BE2C (cell line): ENCODE data around the gene ZNF764.
A peak's percentile ranks its signal among the peaks of the same experiment; 100 is the strongest.

Experiments
- DNase-seq: peaks from one replicate; pipeline ENCODE4 v3.0.0-alpha.2; 2020
- H3K27me3 ChIP-seq: fragments of 250-450 bp; sonication (Bioruptor Pico); 2 replicates; pipeline ENCODE4 v1.5.1; 2020; ENCODE audit warnings: mild to moderate bottlenecking
- H3K36me3 ChIP-seq: fragments of 250-450 bp; sonication (Bioruptor Pico); 2 replicates; pipeline ENCODE4 v1.5.1; 2020; ENCODE audit warnings: mild to moderate bottlenecking
- H3K4me1 ChIP-seq: fragments of 250-450 bp; sonication (Bioruptor Pico); 2 replicates; pipeline ENCODE4 v1.5.1; 2020
- H3K4me3 ChIP-seq: 2 replicates; pipeline ENCODE4 v1.5.1; 2011; ENCODE audit warnings: low read depth, low read length
- H3K9me3 ChIP-seq: fragments of 250-450 bp; sonication (Bioruptor Pico); 2 replicates; pipeline ENCODE4 v1.5.1; 2020
- CTCF ChIP-seq: IDR thresholded peaks from 2 replicates; pipeline ENCODE4 v1.5.1; 2012; ENCODE audit warnings: mild to moderate bottlenecking, low read depth, low read length

The ZNF764 gene

DNA sequence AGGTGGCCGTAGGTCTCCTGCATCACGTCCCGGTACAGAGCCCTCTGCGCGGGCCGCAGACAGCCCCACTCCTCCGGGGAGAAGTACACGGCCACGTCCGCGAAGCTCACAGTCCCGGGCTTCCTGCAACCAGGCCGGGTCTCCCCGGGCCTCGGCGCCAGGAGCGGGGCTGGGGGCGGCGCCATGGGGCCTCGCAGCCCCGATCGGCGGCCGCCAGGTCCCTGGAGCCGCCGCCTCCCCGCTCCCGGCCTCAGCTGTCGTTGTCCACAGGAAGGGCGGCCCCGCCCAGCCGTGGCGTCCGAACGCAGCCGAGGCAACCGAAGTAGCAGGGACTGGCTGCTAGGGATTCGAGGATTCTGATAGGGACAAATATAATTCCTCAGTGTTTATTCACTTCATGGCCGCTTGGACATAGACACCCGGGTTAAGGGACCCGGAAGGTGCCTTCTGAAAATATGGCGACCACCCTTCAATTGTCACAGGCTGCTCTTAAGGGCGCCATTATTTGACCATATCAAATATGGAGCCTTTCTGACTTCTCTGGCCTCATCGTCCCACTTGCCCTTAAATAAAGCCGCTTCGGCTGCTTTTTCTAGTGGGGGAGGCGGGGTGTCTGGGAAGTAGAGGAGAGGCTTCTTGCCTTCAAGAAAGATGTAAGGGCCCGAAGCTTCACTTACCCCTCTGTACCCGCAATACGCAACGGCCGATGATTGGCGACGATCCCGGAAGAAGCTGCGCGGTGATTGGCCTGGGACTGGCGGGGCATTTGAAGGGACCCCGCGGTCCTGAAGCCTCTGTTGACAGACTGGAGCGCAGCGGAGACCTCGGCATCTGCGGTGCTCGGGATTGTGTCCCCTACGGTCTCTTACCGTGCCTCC lies 13.5 kb upstream of the ZNF764 start, which contains the start of gene ZNF688:
ZNF688 (minus strand) TSS at position 270 of the 878 bp plus-strand sequence; CDS start at position 185, 85 bp downstream.
- Histone ChIP-seq H3K4me1 (no peaks in the 10 kb centered on the region; the same call in 1 of the 2 replicates), H3K9me3 (no peaks in the 10 kb centered on the region), H3K27me3 (no peaks in the 10 kb centered on the region), H3K4me3 (peak within 1 kb of the TSS; percentile 84), H3K36me3 (0 out of 2 replicates have a peak, but pooled peaks cover 3% of the 10 kb centered on the region)
- peak; percentile 93 for DNase-seq
- TF ChIP-seq CTCF = no peak

DNA sequence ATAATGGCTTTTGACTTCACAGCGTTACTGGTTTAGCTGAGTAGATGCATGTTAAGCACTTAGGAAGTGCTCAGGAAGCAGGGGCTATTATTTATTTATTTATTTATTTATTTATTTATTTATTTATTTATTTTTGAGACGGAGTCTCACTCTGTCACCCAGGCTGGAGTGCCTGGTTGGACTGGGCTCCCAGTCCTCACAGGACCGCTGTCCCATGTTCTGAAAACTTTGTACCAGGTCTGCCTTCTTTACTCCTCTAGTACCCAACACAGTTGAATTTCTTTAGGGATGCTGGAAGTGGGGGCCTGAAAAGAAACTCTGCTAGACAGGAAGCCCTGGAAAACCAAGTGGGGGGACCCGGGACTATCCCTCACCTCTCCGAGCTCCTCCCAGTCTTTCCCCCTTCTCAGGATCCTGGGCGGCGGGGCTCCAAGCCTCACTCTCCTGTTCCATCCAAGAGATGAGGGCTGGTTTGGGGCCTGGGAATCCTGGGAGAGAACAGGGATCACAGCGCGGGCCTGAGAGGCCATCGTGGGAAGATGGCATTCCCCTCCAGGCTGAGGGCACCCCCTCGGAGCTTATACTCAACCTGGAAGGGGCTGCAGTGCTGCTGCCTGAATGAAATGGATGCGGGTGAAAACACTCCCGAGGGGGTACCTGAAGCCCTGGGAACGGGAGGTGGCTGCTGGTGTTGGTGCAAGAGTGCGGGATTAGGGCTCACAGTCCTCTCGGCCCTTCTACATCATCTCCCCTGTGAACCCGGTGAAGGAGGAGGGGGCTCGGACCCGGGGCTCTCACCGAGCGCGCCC lies 12.7 kb upstream of the ZNF764 start:
- Histone ChIP-seq H3K9me3 (no peaks in the 10 kb centered on the region), H3K36me3 (no peaks in the 10 kb centered on the region), H3K27me3 (no peaks in the 10 kb centered on the region), H3K4me1 (no peaks in the 10 kb centered on the region; the same call in 1 of the 2 replicates), H3K4me3 (peak overlapping the region; percentile 84)
- DNase-seq = peak; percentile 37
- no peak for TF ChIP-seq CTCF

GRCh38 chr16:30569746-30570635 lies 11.8 kb upstream of the ZNF764 start:
- TF ChIP-seq CTCF = no peak
- Histone ChIP-seq H3K36me3 (no peaks in the 10 kb centered on the region), H3K9me3 (no peaks in the 10 kb centered on the region), H3K27me3 (no peaks in the 10 kb centered on the region), H3K4me3 (no peak overlapping the region), H3K4me1 (no peaks in the 10 kb centered on the region; the same call in 1 of the 2 replicates)
- no peak for DNase-seq

GRCh38 chr16:30569281-30569680 lies 11.1 kb upstream of the ZNF764 start:
- H3K4me3 ChIP-seq = no peak overlapping the region
- no peaks in the 10 kb centered on the region for H3K27me3 ChIP-seq
- H3K4me1 ChIP-seq = no peaks in the 10 kb centered on the region
- no peaks in the 10 kb centered on the region for H3K36me3 ChIP-seq
- no peaks in the 10 kb centered on the region for H3K9me3 ChIP-seq
- DNase-seq = no peak
- no peak for TF ChIP-seq CTCF

- Histone ChIP-seq H3K27me3 (no peaks in the 10 kb centered on the region), H3K36me3 (no peaks in the 10 kb centered on the region), H3K4me1 (no peaks in the 10 kb centered on the region), H3K9me3 (no peaks in the 10 kb centered on the region), H3K4me3 (no peak overlapping the region)
- no peak for DNase-seq
- no peak for TF ChIP-seq CTCF
Measured at GRCh38 chr16:30567991-30568638, 9.9 kb upstream of the ZNF764 start.
